GM21825 (cell line): ENCODE data around the gene COL4A3.

ENCODE experiments used
- ATAC-seq: cut with Tn5 transposase; IDR thresholded peaks from one replicate; pipeline ENCODE4 v1.9.1; 2021; ENCODE audit warnings: mild to moderate bottlenecking, moderate library complexity; ENCODE audit not compliant: unreplicated experiment

The COL4A3 gene

GRCh38 chr2:227335713-227336112, 171.3 kb downstream of the COL4A3 start:
- ATAC-seq: no peak

- no peak for ATAC-seq
These were observed 173.0 kb downstream of the COL4A3 start for GRCh38 chr2:227337442-227337841.

GRCh38 chr2:227339098-227339599, 174.7 kb downstream of the COL4A3 start:
- no peak for ATAC-seq

GRCh38 chr2:227340106-227340505, 175.7 kb downstream of the COL4A3 start:
- no peak for ATAC-seq

- ATAC-seq: no peak
These were observed 177.1 kb downstream of the COL4A3 start for GRCh38 chr2:227341553-227341952.

- no peak for ATAC-seq
These were observed 179.8 kb downstream of the COL4A3 start for GRCh38 chr2:227344231-227344630.

- ATAC-seq: no peak
These were observed 182.7 kb downstream of the COL4A3 start for GRCh38 chr2:227347117-227347516.

- no peak for ATAC-seq
These were observed 183.9 kb downstream of the COL4A3 start for GRCh38 chr2:227348324-227348723.

GRCh38 chr2:227349989-227350612, 185.7 kb downstream of the COL4A3 start:
- ATAC-seq: no peak

GRCh38 chr2:227351639-227352038, 187.2 kb downstream of the COL4A3 start:
- no peak for ATAC-seq

GRCh38 chr2:227360351-227360750, 195.9 kb downstream of the COL4A3 start:
- no peak for ATAC-seq

- no peak for ATAC-seq
These were observed 199.3 kb downstream of the COL4A3 start for GRCh38 chr2:227363756-227364155.
